ENCODE results near the gene CD96.

DNA sequence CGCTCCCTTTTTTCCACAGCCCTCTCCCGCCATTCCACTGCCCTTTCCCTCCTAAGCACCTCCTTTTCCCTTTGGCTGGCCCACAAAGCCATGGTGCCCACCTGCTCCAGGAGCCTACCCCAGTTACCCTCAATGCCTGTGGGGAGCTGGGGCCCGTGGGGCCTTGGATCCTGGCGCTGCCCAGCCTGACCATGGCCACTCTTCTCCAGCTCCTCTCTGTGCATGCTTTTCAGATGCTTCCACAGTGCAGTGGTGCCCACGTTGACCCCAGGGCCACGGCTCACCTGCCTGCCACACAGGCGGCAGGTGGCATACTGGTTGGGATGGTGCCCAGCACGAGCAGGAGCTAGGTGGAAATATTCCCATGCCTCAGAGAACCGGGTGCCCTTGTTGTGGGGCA, 51.7 kb downstream of the CD96 start:
- TF ChIP-seq, protein P1, sequence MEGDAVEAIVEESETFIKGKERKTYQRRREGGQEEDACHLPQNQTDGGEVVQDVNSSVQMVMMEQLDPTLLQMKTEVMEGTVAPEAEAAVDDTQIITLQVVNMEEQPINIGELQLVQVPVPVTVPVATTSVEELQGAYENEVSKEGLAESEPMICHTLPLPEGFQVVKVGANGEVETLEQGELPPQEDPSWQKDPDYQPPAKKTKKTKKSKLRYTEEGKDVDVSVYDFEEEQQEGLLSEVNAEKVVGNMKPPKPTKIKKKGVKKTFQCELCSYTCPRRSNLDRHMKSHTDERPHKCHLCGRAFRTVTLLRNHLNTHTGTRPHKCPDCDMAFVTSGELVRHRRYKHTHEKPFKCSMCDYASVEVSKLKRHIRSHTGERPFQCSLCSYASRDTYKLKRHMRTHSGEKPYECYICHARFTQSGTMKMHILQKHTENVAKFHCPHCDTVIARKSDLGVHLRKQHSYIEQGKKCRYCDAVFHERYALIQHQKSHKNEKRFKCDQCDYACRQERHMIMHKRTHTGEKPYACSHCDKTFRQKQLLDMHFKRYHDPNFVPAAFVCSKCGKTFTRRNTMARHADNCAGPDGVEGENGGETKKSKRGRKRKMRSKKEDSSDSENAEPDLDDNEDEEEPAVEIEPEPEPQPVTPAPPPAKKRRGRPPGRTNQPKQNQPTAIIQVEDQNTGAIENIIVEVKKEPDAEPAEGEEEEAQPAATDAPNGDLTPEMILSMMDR (IDR thresholded peaks at IDR 0.05; ENCODE audit: insufficient read depth, low read length) = no peak
- TF ChIP-seq, protein P2, sequence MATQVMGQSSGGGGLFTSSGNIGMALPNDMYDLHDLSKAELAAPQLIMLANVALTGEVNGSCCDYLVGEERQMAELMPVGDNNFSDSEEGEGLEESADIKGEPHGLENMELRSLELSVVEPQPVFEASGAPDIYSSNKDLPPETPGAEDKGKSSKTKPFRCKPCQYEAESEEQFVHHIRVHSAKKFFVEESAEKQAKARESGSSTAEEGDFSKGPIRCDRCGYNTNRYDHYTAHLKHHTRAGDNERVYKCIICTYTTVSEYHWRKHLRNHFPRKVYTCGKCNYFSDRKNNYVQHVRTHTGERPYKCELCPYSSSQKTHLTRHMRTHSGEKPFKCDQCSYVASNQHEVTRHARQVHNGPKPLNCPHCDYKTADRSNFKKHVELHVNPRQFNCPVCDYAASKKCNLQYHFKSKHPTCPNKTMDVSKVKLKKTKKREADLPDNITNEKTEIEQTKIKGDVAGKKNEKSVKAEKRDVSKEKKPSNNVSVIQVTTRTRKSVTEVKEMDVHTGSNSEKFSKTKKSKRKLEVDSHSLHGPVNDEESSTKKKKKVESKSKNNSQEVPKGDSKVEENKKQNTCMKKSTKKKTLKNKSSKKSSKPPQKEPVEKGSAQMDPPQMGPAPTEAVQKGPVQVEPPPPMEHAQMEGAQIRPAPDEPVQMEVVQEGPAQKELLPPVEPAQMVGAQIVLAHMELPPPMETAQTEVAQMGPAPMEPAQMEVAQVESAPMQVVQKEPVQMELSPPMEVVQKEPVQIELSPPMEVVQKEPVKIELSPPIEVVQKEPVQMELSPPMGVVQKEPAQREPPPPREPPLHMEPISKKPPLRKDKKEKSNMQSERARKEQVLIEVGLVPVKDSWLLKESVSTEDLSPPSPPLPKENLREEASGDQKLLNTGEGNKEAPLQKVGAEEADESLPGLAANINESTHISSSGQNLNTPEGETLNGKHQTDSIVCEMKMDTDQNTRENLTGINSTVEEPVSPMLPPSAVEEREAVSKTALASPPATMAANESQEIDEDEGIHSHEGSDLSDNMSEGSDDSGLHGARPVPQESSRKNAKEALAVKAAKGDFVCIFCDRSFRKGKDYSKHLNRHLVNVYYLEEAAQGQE (IDR thresholded peaks at IDR 0.05; ENCODE audit: insufficient replicate concordance, low read depth) = no peak

Data from HL-60 (cell line).